Measurements from ENCODE around the gene SARM1. TPM values are rescaled to one million over a fixed set of nuclear protein-coding genes. Genes with fewer than 3 reads are reported as not detected.
"Not testable (repeated sequence)": the region's sequence is repeated elsewhere in the genome, so short reads cannot be mapped to it uniquely, and the experiment has no call there.

Gene SARM1
- polyA plus RNA-seq, 1 donor: 5.3 TPM

- DNase-seq (ENCODE audit: low read depth): no peak
Observed at GRCh38 chr17:28425206-28425605, 53.7 kb downstream of the SARM1 start.

GRCh38 chr17:28426081-28426519 lies 54.6 kb downstream of the SARM1 start:
- DNase-seq (ENCODE audit: low read depth): no peak

GRCh38 chr17:28427371-28427770 lies 55.9 kb downstream of the SARM1 start:
- DNase-seq (ENCODE audit: low read depth): no peak

GRCh38 chr17:28427982-28428381 lies 56.5 kb downstream of the SARM1 start:
- DNase-seq (ENCODE audit: low read depth): not testable (repeated sequence)

- no peak for DNase-seq (ENCODE audit: low read depth)
Observed at GRCh38 chr17:28433721-28434120, 62.2 kb downstream of the SARM1 start.

GRCh38 chr17:28434326-28434725 lies 62.8 kb downstream of the SARM1 start:
- DNase-seq (ENCODE audit: low read depth): not testable (repeated sequence)

- DNase-seq (ENCODE audit: low read depth): no peak
Observed at GRCh38 chr17:28443901-28444638, 72.6 kb downstream of the SARM1 start.

GRCh38 chr17:28446716-28447395 lies 75.4 kb downstream of the SARM1 start:
- no peak for DNase-seq (ENCODE audit: low read depth)

GRCh38 chr17:28447396-28447760 lies 75.9 kb downstream of the SARM1 start:
- no peak for DNase-seq (ENCODE audit: low read depth)

GRCh38 chr17:28449859-28450258 lies 78.4 kb downstream of the SARM1 start:
- no peak for DNase-seq (ENCODE audit: low read depth)

Other genes with a start within 250 kb of the SARM1 start
- gene TMEM97, start 52.5 kb upstream of the SARM1 start, polyA plus RNA-seq (ENCODE audit: insufficient read length): 17.7 TPM
- 30.9 TPM for gene IFT20, start 36.2 kb upstream of the SARM1 start, polyA plus RNA-seq (ENCODE audit: insufficient read length)
- gene TNFAIP1, start 35.9 kb upstream of the SARM1 start, polyA plus RNA-seq (ENCODE audit: insufficient read length): 29.1 TPM
- gene POLDIP2, start 14.2 kb upstream of the SARM1 start, polyA plus RNA-seq (ENCODE audit: insufficient read length): 61.3 TPM
- gene SEBOX, start 6.5 kb upstream of the SARM1 start, polyA plus RNA-seq (ENCODE audit: insufficient read length): not detected
- gene VTN, start 1.4 kb upstream of the SARM1 start, polyA plus RNA-seq (ENCODE audit: insufficient read length): 0.32 TPM
- gene SLC46A1, start 34.5 kb downstream of the SARM1 start, polyA plus RNA-seq (ENCODE audit: insufficient read length): 7.0 TPM
- gene SLC13A2, start 102.0 kb downstream of the SARM1 start, polyA plus RNA-seq (ENCODE audit: insufficient read length): not detected
- not detected for gene FOXN1, start 134.7 kb downstream of the SARM1 start, polyA plus RNA-seq (ENCODE audit: insufficient read length)
- 10.7 TPM for gene UNC119, start 180.9 kb downstream of the SARM1 start, polyA plus RNA-seq (ENCODE audit: insufficient read length)
- gene PIGS, start 199.8 kb downstream of the SARM1 start, polyA plus RNA-seq (ENCODE audit: insufficient read length): 44.4 TPM
- gene ALDOC, start 205.2 kb downstream of the SARM1 start, polyA plus RNA-seq (ENCODE audit: insufficient read length): 1.4 TPM
- gene SPAG5, start 227.3 kb downstream of the SARM1 start, polyA plus RNA-seq (ENCODE audit: insufficient read length): 18.5 TPM
- gene RSKR, start 242.5 kb downstream of the SARM1 start, polyA plus RNA-seq (ENCODE audit: insufficient read length): 17.3 TPM